Measurements from ENCODE around the gene CAMK2N1.

DNA sequence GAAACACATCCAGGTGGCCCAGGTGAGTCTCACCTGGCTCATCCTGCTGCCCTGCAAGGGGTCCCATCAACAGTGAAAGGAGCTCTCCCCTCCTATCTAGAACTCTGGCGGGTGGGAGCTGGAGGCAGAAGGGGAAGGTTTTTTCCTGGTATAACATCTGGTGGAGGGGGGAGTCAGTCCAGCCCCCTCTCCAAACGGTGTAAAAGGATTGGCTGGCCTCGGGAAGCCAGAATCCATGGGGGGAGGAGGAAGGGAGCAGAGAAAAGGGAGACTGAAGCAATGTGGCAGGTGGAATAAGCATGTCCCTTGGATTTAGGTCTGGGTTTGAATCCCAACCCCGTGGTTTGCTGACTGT, 1.2 kb upstream of the CAMK2N1 start:
- TF ChIP-seq, protein P1, sequence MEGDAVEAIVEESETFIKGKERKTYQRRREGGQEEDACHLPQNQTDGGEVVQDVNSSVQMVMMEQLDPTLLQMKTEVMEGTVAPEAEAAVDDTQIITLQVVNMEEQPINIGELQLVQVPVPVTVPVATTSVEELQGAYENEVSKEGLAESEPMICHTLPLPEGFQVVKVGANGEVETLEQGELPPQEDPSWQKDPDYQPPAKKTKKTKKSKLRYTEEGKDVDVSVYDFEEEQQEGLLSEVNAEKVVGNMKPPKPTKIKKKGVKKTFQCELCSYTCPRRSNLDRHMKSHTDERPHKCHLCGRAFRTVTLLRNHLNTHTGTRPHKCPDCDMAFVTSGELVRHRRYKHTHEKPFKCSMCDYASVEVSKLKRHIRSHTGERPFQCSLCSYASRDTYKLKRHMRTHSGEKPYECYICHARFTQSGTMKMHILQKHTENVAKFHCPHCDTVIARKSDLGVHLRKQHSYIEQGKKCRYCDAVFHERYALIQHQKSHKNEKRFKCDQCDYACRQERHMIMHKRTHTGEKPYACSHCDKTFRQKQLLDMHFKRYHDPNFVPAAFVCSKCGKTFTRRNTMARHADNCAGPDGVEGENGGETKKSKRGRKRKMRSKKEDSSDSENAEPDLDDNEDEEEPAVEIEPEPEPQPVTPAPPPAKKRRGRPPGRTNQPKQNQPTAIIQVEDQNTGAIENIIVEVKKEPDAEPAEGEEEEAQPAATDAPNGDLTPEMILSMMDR (IDR thresholded peaks at IDR 0.05): no peak
- no peak for TF ChIP-seq POLR2AphosphoS5 (IDR thresholded peaks at IDR 0.05; ENCODE audit: low read depth, low read length)

Data from Panc1 (cell line).